Stimulated activated naive CD4-positive, alpha-beta T cell treated with Interleukin-2 at 50 U/mL for 16 hours (primary cell): ENCODE data around the gene POLR2J2.
"Not testable (repeated sequence)": the region's sequence is repeated elsewhere in the genome, so short reads cannot be mapped to it uniquely, and the experiment has no call there.

Source experiments
- DNase-seq: peaks from one replicate; lab custom pipeline; 2025; lab: John Stamatoyannopoulos, UW

Gene POLR2J2

GRCh38 chr7:102671166-102671955 is at the start of gene POLR2J2:
POLR2J2 (minus strand) TSS chr7:102671663; CDS start chr7:102671601, 62 bp downstream.
- DNase-seq: not testable (repeated sequence)

GRCh38 chr7:102718491-102718890 is 47.0 kb upstream of the POLR2J2 start:
- DNase-seq: not testable (repeated sequence)

- not testable (repeated sequence) for DNase-seq
Observed at GRCh38 chr7:102715718-102716117, 44.3 kb upstream of the POLR2J2 start.

GRCh38 chr7:102714774-102715522 is 43.5 kb upstream of the POLR2J2 start:
- DNase-seq: not testable (repeated sequence)

GRCh38 chr7:102713691-102714080 is 42.2 kb upstream of the POLR2J2 start:
- DNase-seq: not testable (repeated sequence)

- DNase-seq: peak; percentile 5
Observed at GRCh38 chr7:102713011-102713690, 41.7 kb upstream of the POLR2J2 start.

GRCh38 chr7:102698962-102699750 is 27.7 kb upstream of the POLR2J2 start:
- not testable (repeated sequence) for DNase-seq

- not testable (repeated sequence) for DNase-seq
Observed at GRCh38 chr7:102697642-102698512, 26.4 kb upstream of the POLR2J2 start.

GRCh38 chr7:102696009-102696408 is 24.5 kb upstream of the POLR2J2 start:
- DNase-seq: not testable (repeated sequence)

GRCh38 chr7:102695033-102695552 is 23.6 kb upstream of the POLR2J2 start:
- DNase-seq: not testable (repeated sequence)

- DNase-seq: not testable (repeated sequence)
Observed at GRCh38 chr7:102694008-102694407, 22.5 kb upstream of the POLR2J2 start.

- DNase-seq: not testable (repeated sequence)
Observed at GRCh38 chr7:102690602-102691001, 19.1 kb upstream of the POLR2J2 start.

GRCh38 chr7:102689436-102690282 is 18.2 kb upstream of the POLR2J2 start:
- DNase-seq: not testable (repeated sequence)

- not testable (repeated sequence) for DNase-seq
Observed at GRCh38 chr7:102688299-102689036, 17.0 kb upstream of the POLR2J2 start.

GRCh38 chr7:102682560-102682959 is 11.1 kb upstream of the POLR2J2 start:
- DNase-seq: not testable (repeated sequence)

GRCh38 chr7:102680780-102681179 is 9.3 kb upstream of the POLR2J2 start:
- not testable (repeated sequence) for DNase-seq

GRCh38 chr7:102675545-102675944 is 4.1 kb upstream of the POLR2J2 start:
- not testable (repeated sequence) for DNase-seq

- not testable (repeated sequence) for DNase-seq
Observed at GRCh38 chr7:102673447-102674067, 2.1 kb upstream of the POLR2J2 start.
